Mononuclear cell (primary cell): ENCODE results near the gene COL26A1. TPM values are rescaled to one million over a fixed set of nuclear protein-coding genes. Genes with fewer than 3 reads are reported as not detected.

Experiments used
- H3K27me3 ChIP-seq: 2 replicates; pipeline ENCODE4 v1.6.0; 2011; ENCODE audit warnings: low read length, control low read depth; ENCODE audit not compliant: insufficient read depth
- H3K4me1 ChIP-seq: 2 replicates; pipeline ENCODE4 v1.5.1; 2011; ENCODE audit warnings: mild to moderate bottlenecking, low read length, control low read depth; ENCODE audit not compliant: insufficient read depth
- H3K4me3 ChIP-seq: 2 replicates; pipeline ENCODE4 v1.5.1; 2011; ENCODE audit warnings: mild to moderate bottlenecking, low read length, moderate library complexity
- H3K9me3 ChIP-seq: 2 replicates; pipeline ENCODE4 v1.5.1; 2011; ENCODE audit warnings: low read depth, mild to moderate bottlenecking, control low read depth, low read length
- total RNA-seq: library from RNA; depleted of rRNA; stranded (reverse); fragments of >200 nt; gene quantifications from one replicate; pipeline ENCODE4 v1.2.3, GENCODE V29; 2012

Gene COL26A1
- total RNA-seq, 1 donor = 0.21 TPM

DNA sequence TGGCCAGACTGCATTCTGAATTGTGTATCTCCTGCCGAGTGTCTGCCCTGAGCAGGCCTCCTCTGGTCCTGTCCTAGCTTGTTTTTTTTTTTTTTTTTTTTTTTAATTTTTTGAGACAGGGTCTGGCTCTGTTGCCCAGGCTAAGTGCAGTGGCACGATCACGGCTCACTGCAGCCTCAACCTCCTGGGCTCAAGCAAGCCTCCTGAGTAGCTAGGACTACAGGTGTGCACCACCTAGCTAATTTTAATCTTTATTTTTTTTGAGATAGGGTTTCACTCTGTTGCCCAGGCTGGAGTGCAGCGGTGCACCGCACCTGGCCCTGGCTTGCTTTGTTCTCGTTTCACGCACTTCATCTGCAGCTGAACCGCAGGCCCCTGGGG, 23.5 kb downstream of the COL26A1 start:
- Histone ChIP-seq H3K4me1 (peaks cover 11% of the 10 kb centered on the region), H3K27me3 (no peaks in the 10 kb centered on the region), H3K4me3 (no peak overlapping the region), H3K9me3 (no peaks in the 10 kb centered on the region)

DNA sequence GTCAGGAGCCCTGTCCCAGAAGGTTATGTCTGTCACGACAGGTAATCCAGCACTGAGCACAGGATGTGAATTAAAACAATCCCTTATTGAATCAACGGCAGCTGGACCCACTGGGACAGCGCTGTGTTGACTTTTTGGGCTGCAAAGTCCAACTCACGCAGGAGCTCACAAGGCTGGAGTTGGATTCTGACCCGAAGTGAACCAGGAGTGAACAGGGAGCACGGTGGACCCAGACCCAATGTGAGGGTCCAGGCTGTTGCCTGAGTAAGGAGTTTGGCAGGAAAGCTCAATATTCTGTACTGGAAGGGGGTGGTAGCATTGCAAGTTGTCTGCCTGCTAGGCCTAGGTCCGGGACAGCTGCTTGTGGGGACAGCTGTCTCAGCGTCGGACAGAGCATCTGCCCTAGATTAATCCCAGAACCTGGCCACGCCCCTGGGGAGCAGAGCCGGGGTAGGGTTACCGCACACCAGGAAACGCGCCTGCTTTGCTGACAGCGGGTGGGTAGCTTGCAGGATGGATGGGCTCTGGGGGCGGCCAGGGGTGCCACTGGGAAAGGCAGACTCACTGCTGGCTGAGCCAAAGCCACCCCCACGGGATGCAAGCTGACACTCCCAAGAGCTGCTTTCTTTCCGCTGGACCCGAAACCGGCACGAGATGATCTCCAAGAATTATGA, 24.0 kb downstream of the COL26A1 start:
- Histone ChIP-seq H3K4me3 (no peak overlapping the region), H3K4me1 (peaks cover 16% of the 10 kb centered on the region), H3K27me3 (no peaks in the 10 kb centered on the region), H3K9me3 (no peaks in the 10 kb centered on the region)

DNA sequence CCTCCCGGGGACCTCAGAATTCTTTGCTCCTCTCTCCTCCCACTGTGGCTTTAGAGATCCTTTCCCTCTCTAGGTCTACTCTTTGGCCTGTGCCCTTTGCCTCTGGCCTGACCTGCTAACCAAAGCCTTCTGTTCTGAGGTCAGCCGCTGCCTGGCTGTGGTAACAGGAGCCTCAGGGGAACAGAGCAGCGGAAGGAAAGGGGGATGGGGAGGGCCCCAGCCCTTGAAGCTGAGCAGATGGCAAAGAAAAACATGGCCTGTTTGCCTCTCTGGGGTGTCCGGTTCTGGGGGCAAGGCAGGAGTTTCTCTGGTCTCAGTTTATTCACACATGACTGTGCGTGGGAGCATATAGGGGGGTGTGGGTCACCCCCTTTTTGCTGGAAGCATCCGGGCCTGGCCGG, 28.2 kb downstream of the COL26A1 start:
- no peaks in the 10 kb centered on the region for H3K27me3 ChIP-seq
- H3K4me1 ChIP-seq = peaks cover 21% of the 10 kb centered on the region
- no peak overlapping the region for H3K4me3 ChIP-seq
- H3K9me3 ChIP-seq = no peaks in the 10 kb centered on the region

DNA sequence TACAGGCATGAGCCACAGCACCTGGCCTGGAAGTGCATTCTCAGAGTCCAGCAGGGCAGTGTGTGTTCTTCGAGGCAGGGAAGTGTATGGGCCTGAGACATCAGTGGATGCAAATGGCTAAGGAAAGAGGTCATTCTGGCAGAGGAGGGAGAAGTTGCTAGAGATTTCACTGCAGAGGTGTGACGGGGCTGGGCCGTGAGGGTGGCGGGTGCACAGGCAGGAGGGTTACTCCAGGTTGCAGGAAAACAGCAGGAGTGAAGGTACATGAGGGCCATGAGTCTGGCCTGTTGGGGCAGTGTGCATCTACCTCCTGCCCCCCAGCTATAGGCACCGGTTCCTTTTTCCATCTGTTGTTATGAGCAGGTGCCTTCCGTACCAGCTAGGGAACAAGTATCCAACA, 29.3 kb downstream of the COL26A1 start:
- Histone ChIP-seq H3K4me3 (no peak overlapping the region), H3K4me1 (peaks cover 19% of the 10 kb centered on the region), H3K27me3 (no peaks in the 10 kb centered on the region), H3K9me3 (no peaks in the 10 kb centered on the region)

DNA sequence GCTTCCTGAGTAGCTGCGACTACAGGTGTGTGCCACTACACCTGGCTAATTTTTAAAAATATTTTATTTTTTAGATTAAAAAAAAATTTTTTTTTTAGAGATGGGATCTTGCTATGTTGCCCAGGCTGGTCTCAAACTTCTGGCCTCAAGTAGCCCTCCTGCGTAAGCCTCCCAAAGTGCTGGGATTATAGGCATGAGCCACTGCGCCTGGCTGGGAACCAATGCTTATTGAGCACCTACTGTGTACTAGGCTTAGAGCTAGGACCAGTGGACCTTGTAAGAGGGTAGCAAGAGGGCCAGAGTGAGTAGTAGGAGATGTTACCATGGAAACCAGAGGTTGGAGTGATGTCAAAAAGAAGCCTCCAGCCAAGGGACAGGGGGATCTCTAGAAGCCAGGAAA, 31.2 kb downstream of the COL26A1 start:
- H3K4me3 ChIP-seq = no peak overlapping the region
- H3K9me3 ChIP-seq = no peaks in the 10 kb centered on the region
- H3K27me3 ChIP-seq = no peaks in the 10 kb centered on the region
- H3K4me1 ChIP-seq = peaks cover 17% of the 10 kb centered on the region

DNA sequence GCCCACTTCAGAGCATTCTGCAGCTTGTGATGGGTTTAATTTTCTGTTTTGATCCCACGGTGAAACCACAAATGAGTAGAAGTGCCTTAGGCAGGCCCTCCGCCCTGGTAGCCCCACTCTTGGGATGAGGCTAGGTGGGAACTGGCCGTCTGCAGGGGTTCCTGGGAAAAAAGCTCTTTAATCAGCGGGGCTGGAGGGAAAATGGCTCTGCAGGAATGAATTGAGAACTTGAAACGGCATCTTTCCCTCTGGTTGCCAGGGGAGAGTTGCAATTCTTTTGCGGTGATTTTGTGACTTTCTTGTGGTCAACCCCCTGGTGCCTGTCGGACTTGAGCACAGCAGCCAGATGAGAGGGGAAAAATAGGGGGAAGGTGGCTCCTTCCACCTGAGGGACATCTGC, 32.7 kb downstream of the COL26A1 start:
- H3K9me3 ChIP-seq = no peaks in the 10 kb centered on the region
- H3K4me1 ChIP-seq = peaks cover 17% of the 10 kb centered on the region
- H3K4me3 ChIP-seq = no peak overlapping the region
- H3K27me3 ChIP-seq = no peaks in the 10 kb centered on the region

DNA sequence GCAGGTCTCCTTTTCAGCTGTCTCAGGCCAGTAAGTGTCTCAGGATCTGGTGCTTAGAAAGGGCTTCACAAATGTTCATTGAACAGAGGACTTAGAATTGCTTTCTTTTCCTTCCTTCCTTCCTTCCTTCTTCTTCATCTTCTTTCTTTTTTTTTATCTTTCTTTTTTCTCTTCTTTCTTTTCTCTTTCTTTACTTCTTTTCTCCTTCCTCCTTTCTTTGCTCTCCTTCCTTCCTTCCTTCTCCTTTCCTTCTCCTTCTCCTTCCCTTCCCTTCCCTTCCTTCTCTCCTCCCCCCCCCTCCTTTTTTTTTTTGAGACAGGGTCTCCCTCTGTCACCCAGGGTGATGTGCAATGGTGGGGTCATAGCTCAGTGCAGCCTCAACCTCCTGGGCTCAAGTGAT, 34.6 kb downstream of the COL26A1 start:
- Histone ChIP-seq H3K4me3 (no peak overlapping the region), H3K4me1 (no peaks in the 10 kb centered on the region), H3K27me3 (no peaks in the 10 kb centered on the region), H3K9me3 (no peaks in the 10 kb centered on the region)

DNA sequence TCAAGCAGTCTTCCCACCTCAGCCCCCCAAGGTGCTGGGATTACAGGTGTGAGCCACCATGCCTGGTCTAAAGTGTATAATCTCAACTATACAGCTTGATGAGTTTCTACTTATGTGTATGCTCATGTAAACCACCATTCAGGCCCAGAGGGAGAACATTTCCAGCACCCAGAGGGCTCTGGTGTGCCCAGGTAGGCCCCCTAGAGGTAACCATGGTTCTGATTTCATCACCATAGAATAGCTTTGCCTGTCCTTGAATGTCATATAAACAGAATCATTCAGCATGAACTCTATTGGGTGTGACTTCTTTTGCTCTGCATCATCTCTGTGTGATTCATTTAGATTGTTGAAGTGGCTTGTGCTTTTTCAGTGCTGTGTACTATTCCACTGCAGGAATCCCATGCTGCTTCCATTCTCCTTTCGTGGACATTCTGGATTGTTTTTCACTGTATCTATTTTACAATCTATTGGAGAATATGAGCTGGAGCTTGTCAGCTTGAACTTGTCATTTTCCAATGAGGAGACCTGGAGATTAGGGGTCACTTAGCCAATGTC, 35.2 kb downstream of the COL26A1 start:
- Histone ChIP-seq H3K4me3 (no peak overlapping the region), H3K4me1 (no peaks in the 10 kb centered on the region), H3K9me3 (no peaks in the 10 kb centered on the region), H3K27me3 (no peaks in the 10 kb centered on the region)

DNA sequence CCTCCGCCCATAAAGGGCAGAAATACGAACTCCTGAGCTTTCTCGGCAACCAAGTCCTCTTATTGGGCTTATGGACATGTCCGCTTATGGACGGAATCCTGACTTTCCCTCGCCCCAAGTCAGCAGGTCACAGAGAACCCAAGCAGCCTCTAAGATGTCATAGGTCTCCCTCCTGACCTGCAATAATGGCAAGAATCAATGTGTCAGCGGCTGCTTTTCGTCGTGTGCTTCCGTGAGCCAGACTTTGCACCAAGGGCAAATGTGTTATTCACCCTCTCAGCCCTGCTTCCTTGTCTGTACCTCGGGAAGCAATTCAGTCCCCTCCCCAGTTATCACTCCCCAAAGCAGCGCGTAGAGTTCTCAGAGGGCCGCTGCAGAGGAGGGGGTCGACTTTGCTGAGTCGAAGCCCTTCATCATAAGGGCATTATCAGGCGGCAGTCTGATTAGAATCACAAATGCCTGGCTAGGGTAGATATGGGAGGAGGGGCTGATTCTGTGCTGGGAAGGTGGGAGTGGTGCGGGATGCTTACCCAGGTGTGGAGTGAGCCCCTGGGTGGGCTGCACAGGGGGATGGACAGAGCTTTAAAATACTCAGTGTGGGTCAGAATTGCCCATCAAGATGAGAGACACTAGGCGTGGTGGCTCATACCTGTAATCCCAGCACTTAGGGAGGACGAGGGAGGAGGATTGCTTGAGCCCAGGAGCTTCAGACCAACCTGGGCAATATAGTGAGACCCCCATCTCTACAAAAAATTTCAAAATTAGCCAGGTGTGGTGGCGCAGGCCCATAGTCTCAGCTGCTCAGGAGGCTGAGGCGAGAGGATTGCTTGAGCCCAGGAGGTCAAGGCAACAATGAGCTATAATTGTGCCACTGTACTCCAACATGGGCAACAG, 36.0 kb downstream of the COL26A1 start:
- no peaks in the 10 kb centered on the region for H3K27me3 ChIP-seq

DNA sequence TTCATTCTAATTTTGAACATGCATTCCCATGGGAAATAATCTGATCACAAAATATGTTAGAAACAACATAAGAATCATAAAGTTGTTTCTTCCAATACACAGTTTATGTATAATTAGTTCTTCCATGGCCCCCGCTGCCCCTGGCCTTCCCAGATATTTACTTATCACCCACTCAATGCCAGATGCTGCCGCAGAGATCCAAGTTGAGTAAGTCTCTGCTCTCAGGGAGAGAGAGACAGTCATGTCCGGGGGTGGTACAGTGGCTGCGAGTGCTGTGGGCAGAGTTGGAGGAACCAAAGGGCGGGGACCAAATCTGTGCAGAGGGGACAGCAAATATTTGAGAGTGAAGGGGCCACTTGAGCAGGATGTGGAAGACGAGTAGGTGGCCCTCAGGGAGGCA, 37.1 kb downstream of the COL26A1 start:
- Histone ChIP-seq H3K9me3 (no peaks in the 10 kb centered on the region), H3K27me3 (no peaks in the 10 kb centered on the region), H3K4me3 (no peak overlapping the region), H3K4me1 (no peaks in the 10 kb centered on the region)

More for the DNA sequence above, 36.0 kb downstream of the COL26A1 start:
- no peaks in the 10 kb centered on the region for H3K4me1 ChIP-seq
- H3K9me3 ChIP-seq = no peaks in the 10 kb centered on the region
- no peak overlapping the region for H3K4me3 ChIP-seq

DNA sequence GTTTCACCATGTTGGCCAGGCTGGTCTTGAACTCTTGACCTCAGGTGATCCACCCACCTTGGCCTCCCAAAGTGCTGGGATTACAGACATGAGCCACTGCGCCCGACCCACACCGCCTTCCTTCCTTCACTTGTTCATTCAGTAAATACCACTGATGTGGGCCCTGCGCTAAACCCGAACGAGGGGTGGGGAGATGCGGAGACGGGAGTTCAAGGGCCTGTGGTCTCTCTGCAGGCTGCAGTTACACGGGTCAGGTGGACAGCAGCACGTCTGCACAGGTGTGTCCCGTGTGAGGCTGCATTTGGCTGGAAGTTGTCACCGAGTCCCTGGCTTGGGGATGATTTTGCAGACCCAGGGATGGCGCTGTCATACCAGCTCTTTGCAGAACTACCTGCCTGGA, 38.1 kb downstream of the COL26A1 start:
- Histone ChIP-seq H3K4me1 (no peaks in the 10 kb centered on the region), H3K9me3 (no peaks in the 10 kb centered on the region), H3K27me3 (no peaks in the 10 kb centered on the region), H3K4me3 (no peak overlapping the region)

DNA sequence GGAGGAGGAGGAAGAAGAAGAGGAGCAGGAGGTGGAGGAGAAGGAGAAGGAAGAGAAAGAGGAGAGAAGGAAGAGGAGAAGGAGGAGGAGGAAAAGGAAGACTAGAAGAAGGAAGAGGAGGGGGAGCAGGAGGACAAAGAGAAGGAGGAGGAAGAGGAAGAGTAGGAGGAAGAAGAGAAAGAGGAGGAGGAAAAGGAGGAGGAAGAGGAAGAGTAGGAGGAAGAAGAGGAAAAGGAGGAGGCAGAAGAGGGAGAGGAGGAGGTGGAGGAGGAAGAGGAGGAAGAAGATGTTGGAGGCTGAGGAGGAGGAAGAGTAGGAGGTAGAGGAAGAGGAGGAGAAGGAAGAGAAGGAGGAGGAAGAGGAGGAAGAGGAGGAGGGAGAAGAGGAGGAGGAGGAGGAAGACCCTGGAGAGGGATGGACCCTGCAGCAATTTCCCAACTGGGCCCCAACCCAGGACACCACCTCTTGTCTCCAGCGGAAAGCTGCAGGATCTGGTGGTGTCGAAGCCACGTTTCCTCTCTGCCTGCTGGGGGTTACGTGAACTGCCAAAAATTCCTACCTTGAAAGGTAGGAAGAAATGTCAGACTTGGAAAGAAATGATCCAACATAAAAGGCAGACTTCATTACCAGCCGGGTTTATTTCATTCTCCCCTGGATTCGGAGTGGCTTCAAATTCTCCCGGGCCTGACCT, 38.9 kb downstream of the COL26A1 start:
- Histone ChIP-seq H3K9me3 (no peaks in the 10 kb centered on the region), H3K27me3 (no peaks in the 10 kb centered on the region), H3K4me3 (no peak overlapping the region), H3K4me1 (no peaks in the 10 kb centered on the region)

DNA sequence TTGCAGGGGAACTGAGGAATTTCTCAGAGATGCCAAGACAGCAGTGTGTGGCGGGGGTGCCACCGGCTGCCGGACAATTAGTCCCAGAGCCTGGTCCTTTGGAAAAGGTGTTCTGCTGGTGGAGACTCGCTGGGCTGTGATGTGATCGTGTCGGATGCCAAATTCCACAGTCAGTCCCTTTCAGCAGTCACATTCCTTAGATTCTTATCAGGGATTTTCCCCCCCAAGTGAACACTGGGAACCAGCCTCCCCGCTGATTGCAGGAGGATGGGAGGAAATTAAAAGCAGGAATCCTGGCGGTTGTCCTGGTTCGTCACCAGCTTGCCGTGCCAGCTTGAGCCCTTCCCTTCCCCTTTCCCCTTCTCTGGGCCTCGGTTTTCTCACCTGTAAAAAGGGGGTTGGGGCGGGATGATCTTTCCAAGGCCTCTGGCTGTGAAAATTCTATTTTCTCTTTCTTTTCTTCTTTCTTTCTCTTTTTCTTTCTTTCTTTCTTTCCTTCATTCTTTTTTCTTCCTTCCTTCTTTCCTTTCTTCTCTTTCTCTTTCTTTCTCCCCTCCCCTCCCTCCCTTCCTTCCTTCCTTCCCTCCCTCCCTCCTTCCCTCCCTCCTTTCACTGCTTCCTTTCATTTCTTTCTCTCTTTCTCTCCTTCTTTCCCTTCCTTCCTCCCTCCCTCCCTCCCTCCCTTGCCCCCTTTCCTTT, 39.6 kb downstream of the COL26A1 start:
- Histone ChIP-seq H3K9me3 (no peaks in the 10 kb centered on the region), H3K4me3 (no peak overlapping the region), H3K27me3 (no peaks in the 10 kb centered on the region), H3K4me1 (no peaks in the 10 kb centered on the region)

DNA sequence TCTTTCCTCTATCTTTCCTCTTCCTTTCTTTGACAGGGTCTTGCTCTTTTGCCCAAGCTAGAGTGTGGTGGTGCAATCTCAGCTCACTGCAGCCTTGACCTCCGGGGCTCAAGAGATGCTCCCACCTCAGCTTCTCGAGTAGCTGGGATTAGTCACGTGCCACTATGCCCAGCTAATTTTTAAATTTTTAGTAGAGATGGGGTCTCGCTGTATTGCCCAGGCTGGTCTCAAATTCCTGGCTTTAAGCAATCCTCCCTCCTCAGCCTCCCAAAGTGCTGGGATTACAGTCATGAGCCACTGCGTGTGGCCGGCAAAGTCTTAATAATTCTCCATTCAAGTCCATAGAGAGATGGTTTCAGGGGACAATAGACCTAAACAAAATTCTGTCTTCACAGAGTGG, 40.2 kb downstream of the COL26A1 start:
- no peaks in the 10 kb centered on the region for H3K4me1 ChIP-seq
- H3K9me3 ChIP-seq = no peaks in the 10 kb centered on the region
- H3K27me3 ChIP-seq = no peaks in the 10 kb centered on the region
- H3K4me3 ChIP-seq = no peak overlapping the region
